SK-N-SH treated with all-trans-retinoic acid at 6 μM for 48 hours (cell line): ENCODE results near the gene PALMD.

Experiments
- CSDC2 ChIP-seq: fragments of 250-450 bp; sonication (Bioruptor Pico); IDR thresholded peaks from 2 replicates; pipeline ENCODE4 v1.5.0; 2020; ENCODE audit warnings: mild to moderate bottlenecking, moderate library complexity
- RARB ChIP-seq: fragments of 250-450 bp; sonication (Bioruptor Pico); IDR thresholded peaks from 2 replicates; pipeline ENCODE4 v1.8.0; 2021; ENCODE audit warnings: mild to moderate bottlenecking, moderate library complexity
- ZFP3 ChIP-seq: fragments of 250-450 bp; sonication (Bioruptor Pico); IDR thresholded peaks from 2 replicates; pipeline ENCODE4 v1.5.0; 2020; ENCODE audit warnings: mild to moderate bottlenecking, moderate library complexity

GRCh38 chr1:99608058-99608457 is 37.9 kb upstream of the PALMD start:
- TF ChIP-seq CSDC2 (CRISPR knock-in tag) (no peak), RARB (CRISPR knock-in tag) (no peak), ZFP3 (CRISPR knock-in tag) (no peak)
